GM12891 (cell line): ENCODE measurements around the gene ZNF718.

Source experiments
- POLR2A ChIP-seq: IDR thresholded peaks from 2 replicates; pipeline ENCODE4 v1.6.1; 2011; ENCODE audit warnings: low read depth, low read length, control low read depth
- POLR2AphosphoS5 ChIP-seq: IDR thresholded peaks from 2 replicates; pipeline ENCODE4 v1.6.1; 2011; ENCODE audit warnings: low read depth, low read length, control low read depth
- SPI1 ChIP-seq: IDR thresholded peaks from 2 replicates; pipeline ENCODE4 v1.6.1; 2011; ENCODE audit warnings: low read depth, low read length, control low read depth
- TAF1 ChIP-seq: IDR thresholded peaks from 2 replicates; pipeline ENCODE4 v1.6.1; 2011; ENCODE audit warnings: low read depth, low read length, control low read depth

DNA sequence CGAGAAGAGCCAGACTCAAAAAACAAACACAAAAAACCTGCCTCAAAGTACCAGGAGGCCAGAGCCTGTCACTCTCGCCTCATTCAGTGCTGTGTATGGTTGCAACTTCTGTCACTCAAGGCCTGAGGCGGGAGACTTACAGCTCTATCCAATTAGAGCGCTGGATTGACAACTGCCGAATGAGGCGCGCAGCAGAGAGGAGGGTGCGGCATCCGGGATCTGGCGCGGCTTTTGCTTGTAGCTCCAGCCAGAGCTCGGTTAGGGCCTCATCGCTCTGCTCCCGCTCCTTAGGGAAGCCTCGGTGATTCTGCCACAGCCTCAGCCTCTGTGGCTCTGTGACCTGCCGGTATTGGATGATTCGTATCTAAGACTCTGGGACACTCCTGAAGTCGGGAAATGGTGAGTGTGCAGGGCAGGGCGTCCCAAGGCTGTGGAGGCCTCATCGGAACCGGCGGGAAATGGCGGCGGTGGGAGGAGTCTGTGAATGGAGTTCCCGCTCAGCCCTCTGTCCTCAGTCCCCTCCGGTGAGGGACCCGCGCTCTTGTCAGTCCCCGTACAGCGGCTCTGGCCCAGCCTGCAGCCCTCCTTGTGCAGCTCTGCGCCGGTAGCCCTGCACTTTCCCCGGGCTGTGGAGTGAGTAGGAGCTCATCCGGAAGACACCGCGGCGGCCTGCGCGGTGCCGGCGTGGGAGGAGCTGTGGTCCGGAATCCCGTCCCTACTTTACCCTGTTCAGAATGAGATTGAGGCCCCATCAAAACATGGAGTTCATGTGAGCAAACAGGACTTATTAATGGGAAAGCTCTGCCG, at the start of gene ZNF718:
- peak; percentile 95 for TF ChIP-seq POLR2A
- peak; percentile 73 for TF ChIP-seq TAF1
- peak; percentile 95 for TF ChIP-seq POLR2AphosphoS5
- no peak for TF ChIP-seq SPI1
